Esophagus squamous epithelium (tissue), 4 donors: ENCODE data around the gene MC1R.
"Not testable (repeated sequence)": the region's sequence is repeated elsewhere in the genome, so short reads cannot be mapped to it uniquely, and the experiment has no call there.

Experiments
- CTCF ChIP-seq, 6 experiments: fragments of 450-650 bp in 4 of 6; fragments of 200-600 bp in 2 of 6; sonication (generic) in 2 of 6; IDR thresholded peaks; one replicate each; pipeline ENCODE4 v1.5.1; 2016 to 2019; ENCODE audit warnings: antibody characterized with exemption in 6 of 6, mild to moderate bottlenecking in 4 of 6, moderate library complexity in 4 of 6
- POLR2A ChIP-seq, 4 donors: fragments of 450-650 bp; IDR thresholded peaks; one replicate each; pipeline ENCODE4 v1.6.1; 2017; ENCODE audit warnings: antibody characterized with exemption in 4 of 4, mild to moderate bottlenecking in 4 of 4, moderate library complexity in 3 of 4

- TF ChIP-seq POLR2A, CTCF (IDR thresholded peaks at IDR 0.05): not testable (repeated sequence)
Measured at GRCh38 chr16:89968074-89968473, 49.4 kb downstream of the MC1R start.
